T-helper 2 cell (primary cell): Measurements from ENCODE around the gene FABP7.

Experiments
- DNase-seq, 5 experiments: peaks; one replicate each; pipeline versions ENCODE4 v3.0.0 to v3.0.0-alpha.2; 2012 to 2022

FABP7 gene

GRCh38 chr6:122760330-122760729, 19.2 kb upstream of the FABP7 start:
- no peak for DNase-seq

- no peak for DNase-seq
Observed at GRCh38 chr6:122766256-122766655, 13.3 kb upstream of the FABP7 start.

- no peak for DNase-seq
Observed at GRCh38 chr6:122770835-122771601, 8.5 kb upstream of the FABP7 start.

- no peak for DNase-seq
Observed at GRCh38 chr6:122772724-122773415, 6.6 kb upstream of the FABP7 start.

- no peak for DNase-seq
Observed at GRCh38 chr6:122775975-122776374, 3.5 kb upstream of the FABP7 start.

GRCh38 chr6:122778302-122778701, 1.2 kb upstream of the FABP7 start:
- DNase-seq = no peak

- no peak for DNase-seq
Observed at GRCh38 chr6:122778985-122779661, 393 bp upstream of the FABP7 start.

GRCh38 chr6:122780114-122780513, 598 bp downstream of the FABP7 start:
- DNase-seq = no peak

- DNase-seq = no peak
Observed at GRCh38 chr6:122781716-122782115, 2.2 kb downstream of the FABP7 start.

- DNase-seq = no peak
Observed at GRCh38 chr6:122783401-122783800, 3.9 kb downstream of the FABP7 start.

- DNase-seq = no peak
Observed at GRCh38 chr6:122785891-122786290, 6.4 kb downstream of the FABP7 start.

- no peak for DNase-seq
Observed at GRCh38 chr6:122787721-122788120, 8.2 kb downstream of the FABP7 start.

GRCh38 chr6:122788208-122788607, 8.7 kb downstream of the FABP7 start:
- DNase-seq = no peak

GRCh38 chr6:122788663-122789181, 9.2 kb downstream of the FABP7 start:
- DNase-seq = no peak

- DNase-seq = peak in 1 of 5 experiments; percentile 34
Observed at GRCh38 chr6:122789182-122790027, 9.9 kb downstream of the FABP7 start, which contains the start of gene SMPDL3A. SMPDL3A (plus strand) TSS chr6:122789258; CDS start chr6:122789347, 89 bp downstream.

- DNase-seq = no peak
Observed at GRCh38 chr6:122790028-122790422, 10.5 kb downstream of the FABP7 start.

- DNase-seq = no peak
Observed at GRCh38 chr6:122790423-122791309, 11.2 kb downstream of the FABP7 start.

GRCh38 chr6:122791310-122791679, 11.8 kb downstream of the FABP7 start:
- DNase-seq = no peak

GRCh38 chr6:122792766-122793165, 13.2 kb downstream of the FABP7 start:
- no peak for DNase-seq

- DNase-seq = no peak
Observed at GRCh38 chr6:122797537-122797936, 18.0 kb downstream of the FABP7 start.

- DNase-seq = peak in 1 of 5 experiments; percentile 76
Observed at GRCh38 chr6:122798099-122798641, 18.7 kb downstream of the FABP7 start.
